Endothelial cell of umbilical vein (primary cell): ENCODE results near the gene SCN5A.

Experiments used
- POLR2A ChIP-seq: IDR thresholded peaks from 2 replicates; pipeline ENCODE4 v1.6.1; 2012; ENCODE audit warnings: low read depth, mild to moderate bottlenecking, control low read depth, low read length
- TF ChIP-seq, protein P1 (sequence below), 2 donors: IDR thresholded peaks; 1 replicate in 1 of 2; 2 replicates in 1 of 2; pipeline ENCODE4 v1.5.1; 2011; ENCODE audit warnings: low read length in 2 of 2, mild to moderate bottlenecking in 2 of 2, moderate library complexity in 2 of 2, control low read depth in 1 of 2, inconsistent platforms in 1 of 2, low read depth in 1 of 2; ENCODE audit not compliant: insufficient read depth in 1 of 2; ENCODE audit errors: extremely low read depth in 1 of 2
- TF ChIP-seq, protein P2 (sequence below): IDR thresholded peaks from 2 replicates; pipeline ENCODE4 v1.6.1; 2011; ENCODE audit not compliant: insufficient read depth, insufficient read length

DNA sequence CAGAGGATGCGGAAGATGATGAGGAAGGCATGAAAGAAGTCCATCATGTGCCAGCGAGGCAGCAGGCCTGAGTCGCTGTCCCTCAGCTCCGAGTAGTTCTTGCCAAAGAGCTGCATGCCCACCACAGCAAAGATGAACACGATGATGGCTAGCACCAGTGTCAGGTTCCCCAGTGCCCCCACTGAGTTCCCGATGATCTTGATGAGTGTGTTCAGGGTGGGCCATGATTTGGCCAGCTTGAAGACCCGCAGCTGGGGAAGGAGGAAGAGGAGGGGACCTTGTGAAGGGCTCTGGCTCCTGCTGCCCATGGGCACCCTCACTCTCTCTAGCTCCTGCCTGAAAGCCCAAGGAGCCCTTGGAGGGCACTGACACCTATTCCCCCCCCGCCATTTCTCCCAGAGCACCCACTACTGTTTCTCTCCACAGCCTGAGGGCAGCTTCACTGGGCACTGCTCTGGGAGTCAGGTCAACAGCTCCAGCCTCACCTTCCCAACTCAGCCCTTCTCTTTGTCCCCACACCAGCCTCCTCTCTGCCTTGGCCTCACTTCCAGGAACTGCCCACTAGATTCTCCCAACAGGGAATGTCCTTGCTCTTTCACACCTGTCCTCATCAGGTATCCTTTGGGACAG, 63.6 kb downstream of the SCN5A start:
- TF ChIP-seq, protein P1, sequence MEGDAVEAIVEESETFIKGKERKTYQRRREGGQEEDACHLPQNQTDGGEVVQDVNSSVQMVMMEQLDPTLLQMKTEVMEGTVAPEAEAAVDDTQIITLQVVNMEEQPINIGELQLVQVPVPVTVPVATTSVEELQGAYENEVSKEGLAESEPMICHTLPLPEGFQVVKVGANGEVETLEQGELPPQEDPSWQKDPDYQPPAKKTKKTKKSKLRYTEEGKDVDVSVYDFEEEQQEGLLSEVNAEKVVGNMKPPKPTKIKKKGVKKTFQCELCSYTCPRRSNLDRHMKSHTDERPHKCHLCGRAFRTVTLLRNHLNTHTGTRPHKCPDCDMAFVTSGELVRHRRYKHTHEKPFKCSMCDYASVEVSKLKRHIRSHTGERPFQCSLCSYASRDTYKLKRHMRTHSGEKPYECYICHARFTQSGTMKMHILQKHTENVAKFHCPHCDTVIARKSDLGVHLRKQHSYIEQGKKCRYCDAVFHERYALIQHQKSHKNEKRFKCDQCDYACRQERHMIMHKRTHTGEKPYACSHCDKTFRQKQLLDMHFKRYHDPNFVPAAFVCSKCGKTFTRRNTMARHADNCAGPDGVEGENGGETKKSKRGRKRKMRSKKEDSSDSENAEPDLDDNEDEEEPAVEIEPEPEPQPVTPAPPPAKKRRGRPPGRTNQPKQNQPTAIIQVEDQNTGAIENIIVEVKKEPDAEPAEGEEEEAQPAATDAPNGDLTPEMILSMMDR (IDR thresholded peaks at IDR 0.05; ENCODE audit: extremely low read depth in 1 of 2, insufficient read depth in 1 of 2, low read depth in 1 of 2, low read length in 2 of 2) = no peak
- no peak for TF ChIP-seq POLR2A
- TF ChIP-seq, protein P2, sequence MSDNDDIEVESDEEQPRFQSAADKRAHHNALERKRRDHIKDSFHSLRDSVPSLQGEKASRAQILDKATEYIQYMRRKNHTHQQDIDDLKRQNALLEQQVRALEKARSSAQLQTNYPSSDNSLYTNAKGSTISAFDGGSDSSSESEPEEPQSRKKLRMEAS = no peak
